HG03039 (cell line): ENCODE results near the gene C20orf202.

ENCODE experiments used
- ATAC-seq: cut with Tn5 transposase; IDR thresholded peaks from one replicate; pipeline ENCODE4 v1.9.1; 2021; ENCODE audit warnings: mild to moderate bottlenecking, moderate library complexity; ENCODE audit not compliant: unreplicated experiment

The C20orf202 gene

GRCh38 chr20:1202762-1203504 lies at the start of gene C20orf202:
Gene C20orf202, plus strand, starts transcription at chr20:1203454. Its CDS starts 132 bp downstream, at chr20:1203586.
- ATAC-seq, result no peak

GRCh38 chr20:1154226-1154625 lies 49.0 kb upstream of the C20orf202 start:
- no peak for ATAC-seq

- ATAC-seq, result no peak
Observed at GRCh38 chr20:1154691-1155090, 48.6 kb upstream of the C20orf202 start.

GRCh38 chr20:1155342-1155741 lies 47.9 kb upstream of the C20orf202 start:
- no peak for ATAC-seq

- no peak for ATAC-seq
Observed at GRCh38 chr20:1160496-1160895, 42.8 kb upstream of the C20orf202 start.

- ATAC-seq, result no peak
Observed at GRCh38 chr20:1160991-1161390, 42.3 kb upstream of the C20orf202 start.

GRCh38 chr20:1163105-1163504 lies 40.1 kb upstream of the C20orf202 start:
- no peak for ATAC-seq

- ATAC-seq, result no peak
Observed at GRCh38 chr20:1163653-1164052, 39.6 kb upstream of the C20orf202 start.

GRCh38 chr20:1164871-1165270 lies 38.4 kb upstream of the C20orf202 start:
- no peak for ATAC-seq

- no peak for ATAC-seq
Observed at GRCh38 chr20:1165521-1165920, 37.7 kb upstream of the C20orf202 start.

GRCh38 chr20:1165941-1166340 lies 37.3 kb upstream of the C20orf202 start:
- no peak for ATAC-seq

- no peak for ATAC-seq
Observed at GRCh38 chr20:1166948-1167720, 36.1 kb upstream of the C20orf202 start.

- no peak for ATAC-seq
Observed at GRCh38 chr20:1169224-1169623, 34.0 kb upstream of the C20orf202 start.

GRCh38 chr20:1171461-1172093 lies 31.7 kb upstream of the C20orf202 start:
- ATAC-seq, result no peak

- no peak for ATAC-seq
Observed at GRCh38 chr20:1173698-1174097, 29.6 kb upstream of the C20orf202 start.

- ATAC-seq, result no peak
Observed at GRCh38 chr20:1174787-1175186, 28.5 kb upstream of the C20orf202 start.

GRCh38 chr20:1177680-1178079 lies 25.6 kb upstream of the C20orf202 start:
- ATAC-seq, result no peak

GRCh38 chr20:1178103-1178502 lies 25.2 kb upstream of the C20orf202 start:
- no peak for ATAC-seq

- ATAC-seq, result no peak
Observed at GRCh38 chr20:1178623-1179022, 24.6 kb upstream of the C20orf202 start.

- no peak for ATAC-seq
Observed at GRCh38 chr20:1180949-1181348, 22.3 kb upstream of the C20orf202 start.

GRCh38 chr20:1182106-1182505 lies 21.1 kb upstream of the C20orf202 start:
- ATAC-seq, result no peak

- no peak for ATAC-seq
Observed at GRCh38 chr20:1183153-1183552, 20.1 kb upstream of the C20orf202 start.
